Activated T-cell treated with anti-CD3 and anti-CD28 coated beads for 4 hours (primary cell): Measurements from ENCODE around the gene OR52K2.
"Not testable (repeated sequence)": the region's sequence is repeated elsewhere in the genome, so short reads cannot be mapped to it uniquely, and the experiment has no call there.

ENCODE experiments used
- DNase-seq: peaks from one replicate; pipeline ENCODE4 v3.0.0-alpha.2; 2020

OR52K2 gene

GRCh38 chr11:4481240-4481582, 32.1 kb downstream of the OR52K2 start:
- DNase-seq: no peak

- DNase-seq: no peak
Observed at GRCh38 chr11:4482445-4482844, 33.4 kb downstream of the OR52K2 start, which contains the start of gene OR52K1. Gene OR52K1, plus strand, starts transcription at chr11:4482646. Its CDS starts 6,255 bp downstream, at chr11:4488901.

- no peak for DNase-seq
Observed at GRCh38 chr11:4484310-4484709, 35.2 kb downstream of the OR52K2 start.

- not testable (repeated sequence) for DNase-seq
Observed at GRCh38 chr11:4491405-4491804, 42.3 kb downstream of the OR52K2 start.

- no peak for DNase-seq
Observed at GRCh38 chr11:4491878-4492606, 42.9 kb downstream of the OR52K2 start.

GRCh38 chr11:4493480-4493818, 44.4 kb downstream of the OR52K2 start:
- no peak for DNase-seq

- DNase-seq: no peak
Observed at GRCh38 chr11:4495487-4495886, 46.4 kb downstream of the OR52K2 start.

GRCh38 chr11:4495986-4496385, 46.9 kb downstream of the OR52K2 start:
- DNase-seq: no peak

GRCh38 chr11:4496557-4497248, 47.6 kb downstream of the OR52K2 start:
- no peak for DNase-seq
